Endothelial cell of umbilical vein (primary cell): ENCODE results near the gene EHD1. TPM values are rescaled to one million over a fixed set of nuclear protein-coding genes. Genes with fewer than 3 reads are reported as not detected.
A peak's percentile ranks its signal among the peaks of the same experiment; 100 is the strongest.

Experiments
- BruUV-seq: library from RNA; stranded (reverse); fragments of 400-500 nt; replicated peaks from 2 replicates; lab custom pipeline; 2021; lab: Mats Ljungman, UMichigan
- CTCF ChIA-PET: fragments of 300-600, 350-600 bp; sonication (Branson Sonifier 250); formaldehyde crosslinking; loops from one replicate; lab custom pipeline; 2021; ENCODE audit warnings: antibody characterized with exemption, inconsistent platforms; lab: Charles Lee
- POLR2A ChIA-PET: fragments of 300-600, 350-600 bp; sonication (Branson Sonifier 250); formaldehyde crosslinking; loops from one replicate; lab custom pipeline; 2021; ENCODE audit warnings: antibody characterized with exemption, inconsistent platforms; lab: Charles Lee
- DNase-seq: peaks from one replicate; pipeline ENCODE4 v3.0.0-alpha.2; 2011; ENCODE audit warnings: low read depth, low spot score
- FAIRE-seq: peaks from 2 replicates; lab custom pipeline; 2011; peaks lifted over from hg19 to GRCh38; lab: Jason Lieb, UNC
- H2AFZ ChIP-seq: 2 replicates; pipeline ENCODE4 v1.6.0; 2012; ENCODE audit warnings: low read depth, low read length, control low read depth, inconsistent platforms
- H3K27ac ChIP-seq: 2 replicates; pipeline ENCODE4 v1.5.1; 2011; ENCODE audit warnings: low read depth, mild to moderate bottlenecking, control low read depth, low read length, moderate library complexity; ENCODE audit not compliant: insufficient read depth
- H3K27me3 ChIP-seq, 2 experiments: 2 replicates each; pipeline versions ENCODE4 v1.6.0 to v1.6.1; 2011; ENCODE audit warnings: low read length in 2 of 2, mixed read lengths in 1 of 2; ENCODE audit not compliant: control insufficient read depth in 2 of 2, insufficient read depth in 2 of 2
- H3K36me3 ChIP-seq, 2 experiments: 2 replicates in 1 of 2; 3 replicates in 1 of 2; pipeline ENCODE4 v1.5.1; 2011; ENCODE audit warnings: low read length in 2 of 2, mild to moderate bottlenecking in 1 of 2, moderate library complexity in 1 of 2; ENCODE audit not compliant: control insufficient read depth in 2 of 2, insufficient read depth in 2 of 2; ENCODE audit errors: extremely low read depth in 1 of 2
- H3K4me1 ChIP-seq: 3 replicates; pipeline ENCODE4 v1.5.1; 2011; ENCODE audit warnings: mild to moderate bottlenecking, low read length; ENCODE audit not compliant: control insufficient read depth, insufficient read depth; ENCODE audit errors: extremely low read depth
- H3K4me2 ChIP-seq: 2 replicates; pipeline ENCODE4 v1.6.1; 2011; ENCODE audit warnings: low read length, control low read depth, mixed read lengths; ENCODE audit not compliant: insufficient read depth
- H3K4me3 ChIP-seq, 3 experiments: fragments of 200-600 bp in 1 of 3; sonication (generic), shearing (Covaris generic) in 1 of 3; replicated peaks in 1 of 3; 2 replicates each; pipeline ENCODE4 v1.5.1; 2011 to 2016; ENCODE audit warnings: control low read depth in 3 of 3, low read length in 3 of 3, mild to moderate bottlenecking in 2 of 3, inconsistent platforms in 1 of 3, low read depth in 1 of 3, moderate library complexity in 1 of 3; ENCODE audit not compliant: insufficient read depth in 1 of 3
- H3K79me2 ChIP-seq: 2 replicates; pipeline ENCODE4 v1.6.0; 2012; ENCODE audit warnings: low read length, inconsistent platforms; ENCODE audit not compliant: control insufficient read depth, insufficient read depth
- H3K9ac ChIP-seq: replicated peaks from 2 replicates; pipeline ENCODE3; 2011; ENCODE audit warnings: low read length, control low read depth; ENCODE audit not compliant: insufficient read depth; ENCODE audit errors: extremely low read depth
- H3K9me1 ChIP-seq: replicated peaks from 3 replicates; pipeline ENCODE4 v1.6.0; 2011; ENCODE audit warnings: mild to moderate bottlenecking, low read length; ENCODE audit not compliant: control insufficient read depth, insufficient read depth; ENCODE audit errors: extremely low read depth
- H3K9me3 ChIP-seq: replicated peaks from 2 replicates; pipeline ENCODE4 v1.5.1; 2012; ENCODE audit warnings: low read length, inconsistent platforms; ENCODE audit not compliant: control insufficient read depth, insufficient read depth
- H4K20me1 ChIP-seq: replicated peaks from 2 replicates; pipeline ENCODE3; 2011; ENCODE audit warnings: mild to moderate bottlenecking, low read length; ENCODE audit not compliant: control insufficient read depth, insufficient read depth; ENCODE audit errors: extremely low read depth
- CTCF ChIP-seq, 2 donors: IDR thresholded peaks; 1 replicate in 1 of 2; 2 replicates in 1 of 2; pipeline ENCODE4 v1.5.1; 2011; ENCODE audit warnings: low read length in 2 of 2, mild to moderate bottlenecking in 2 of 2, moderate library complexity in 2 of 2, control low read depth in 1 of 2, inconsistent platforms in 1 of 2, low read depth in 1 of 2; ENCODE audit not compliant: insufficient read depth in 1 of 2; ENCODE audit errors: extremely low read depth in 1 of 2
- EZH2 ChIP-seq: IDR thresholded peaks from 2 replicates; pipeline ENCODE4 v1.6.1; 2012; ENCODE audit warnings: borderline replicate concordance, low read depth, mild to moderate bottlenecking, moderate library complexity, low read length, inconsistent platforms; ENCODE audit not compliant: severe bottlenecking
- FOS ChIP-seq: IDR thresholded peaks from 2 replicates; pipeline ENCODE4 v1.6.1; 2011; ENCODE audit warnings: mild to moderate bottlenecking, low read length, moderate library complexity, borderline replicate concordance; ENCODE audit not compliant: insufficient read depth
- GATA2 ChIP-seq: IDR thresholded peaks from 2 replicates; pipeline ENCODE4 v1.7.0; 2011; ENCODE audit warnings: low read depth, mild to moderate bottlenecking, moderate library complexity, mixed read lengths, low read length; ENCODE audit not compliant: insufficient read length, insufficient read depth
- JUN ChIP-seq: IDR thresholded peaks from 2 replicates; pipeline ENCODE4 v1.6.1; 2011; ENCODE audit warnings: borderline replicate concordance, low read depth; ENCODE audit not compliant: insufficient read length, insufficient read depth
- MAX ChIP-seq: IDR thresholded peaks from 2 replicates; pipeline ENCODE4 v1.6.1; 2011; ENCODE audit not compliant: insufficient read depth, insufficient read length
- MYC ChIP-seq: IDR thresholded peaks from one replicate; pipeline ENCODE4 v1.6.1; 2011; ENCODE audit warnings: mild to moderate bottlenecking, low read depth, low read length
- POLR2A ChIP-seq: IDR thresholded peaks from 2 replicates; pipeline ENCODE4 v1.6.1; 2012; ENCODE audit warnings: low read depth, mild to moderate bottlenecking, control low read depth, low read length
- POLR2AphosphoS5 ChIP-seq: IDR thresholded peaks from 2 replicates; pipeline ENCODE4 v1.6.1; 2012; ENCODE audit warnings: low read depth, mild to moderate bottlenecking, control low read depth, low read length, moderate library complexity; ENCODE audit not compliant: insufficient read depth
- dilution Hi-C: fragments of 300-500 bp; cut with MboI; formaldehyde crosslinking; loops from one replicate; pipeline ENCODE4 v1.15.0; 2019; ENCODE audit warnings: low sequenced_read_pairs; ENCODE audit not compliant: extremely low pct_ligation_motif_present
- intact Hi-C: fragments of 100-400 bp; cut with micrococcal nuclease; formaldehyde crosslinking; loops from one replicate; pipeline ENCODE4 v1.10.0; 2022
- polyA plus RNA-seq, 4 experiments: library from polyadenylated mRNA; depleted of rRNA in 3 of 4; stranded (reverse) in 3 of 4; unstranded in 1 of 4; fragments of >200 nt; gene quantifications; 2 replicates each; pipeline versions ENCODE4 v1.2.1 to v1.2.3, GENCODE V29; 2011 to 2012; ENCODE audit warnings: missing spikeins in 1 of 4
- total RNA-seq: library from RNA; stranded (reverse); gene quantifications from 2 replicates; pipeline ENCODE4 v1.2.3, GENCODE V29; 2021

EHD1 gene
- total and polyA plus RNA-seq, 2 donors (not counting 3 experiments of a cell fraction or from before 2014, with no cell fraction given) = 109 to 136 TPM

GRCh38 chr11:64887757-64888405 is 9.5 kb upstream of the EHD1 start:
- Histone ChIP-seq H3K27me3 (no peaks in the 10 kb centered on the region), H3K4me2 (peak overlapping the region; percentile 47), H3K36me3 (no peaks in the 10 kb centered on the region), H4K20me1 (no peaks in the 10 kb centered on the region), H3K9me3 (no peaks in the 10 kb centered on the region), H3K9me1 (no peaks in the 10 kb centered on the region), H3K4me3 (no peak overlapping the region), H2AFZ (peak overlapping the region; percentile 100), H3K79me2 (no peaks in the 10 kb centered on the region), H3K27ac (no peak overlapping the region), H3K4me1 (peaks cover 12% of the 10 kb centered on the region), H3K9ac (no peak overlapping the region)
- CTCF ChIA-PET = interaction anchor here (0.5 to 1.9 kb wide), 41 partner anchors 8 to 302 kb away, joined by 3 to 125 read pairs (median 5); partner anchors contain the start of genes ATG2A, BATF2, CDC42BPG and EHD1
- DNase-seq (peak; percentile 62), FAIRE-seq (peak; percentile 87)
- BruUV-seq = no TSS peak
- dilution Hi-C loops = no loop called here
- TF ChIP-seq GATA2 (no peak), CTCF (IDR thresholded peaks at IDR 0.05; ENCODE audit: extremely low read depth in 1 of 2, insufficient read depth in 1 of 2, low read depth in 1 of 2, low read length in 2 of 2) (peak; percentile 92 to 99), POLR2A (peak; percentile 37)
- POLR2A ChIA-PET = no interaction called here
- intact Hi-C loops = loop anchor here (1.0 kb wide), 2 partner anchors 10 to 41 kb away; partner anchors contain the start of gene EHD1

- Histone ChIP-seq H4K20me1 (no peaks in the 10 kb centered on the region), H3K4me2 (no peak overlapping the region), H3K9me3 (no peaks in the 10 kb centered on the region), H3K4me1 (peaks cover 12% of the 10 kb centered on the region), H3K27me3 (no peaks in the 10 kb centered on the region), H3K27ac (no peak overlapping the region), H2AFZ (peak overlapping the region; percentile 100), H3K36me3 (no peaks in the 10 kb centered on the region), H3K9ac (no peak overlapping the region), H3K79me2 (no peaks in the 10 kb centered on the region), H3K9me1 (no peaks in the 10 kb centered on the region), H3K4me3 (no peak overlapping the region)
- TF ChIP-seq JUN = no peak
- no peak for TF ChIP-seq POLR2AphosphoS5
- no peak for TF ChIP-seq MAX
- no peak for TF ChIP-seq CTCF (IDR thresholded peaks at IDR 0.05; ENCODE audit: extremely low read depth in 1 of 2, insufficient read depth in 1 of 2, low read depth in 1 of 2, low read length in 2 of 2)
- TF ChIP-seq MYC = no peak
- no peak for TF ChIP-seq FOS
- no peak for TF ChIP-seq POLR2A
- no peak for TF ChIP-seq EZH2
- no peak for TF ChIP-seq GATA2
- CTCF ChIA-PET = interaction anchor here (0.6 to 1.9 kb wide), 15 partner anchors 9 to 230 kb away, joined by 3 to 125 read pairs (median 9); partner anchors contain the start of genes CDC42BPG, EHD1 and ZNHIT2
- FAIRE-seq (no peak), DNase-seq (no peak)
- intact Hi-C loops = no loop called here
- POLR2A ChIA-PET = no interaction called here
- BruUV-seq = no TSS peak
- dilution Hi-C loops = no loop called here
Observed at GRCh38 chr11:64887234-64887756, 8.9 kb upstream of the EHD1 start.
